ENCODE results near the gene ANKRD39.

GRCh38 chr2:96817882-96818281 is 39.9 kb downstream of the ANKRD39 start:
- no peak for TF ChIP-seq CTCF (IDR thresholded peaks at IDR 0.05)
- TF ChIP-seq POLR2A (IDR thresholded peaks at IDR 0.05): no peak

Measured in transverse colon (tissue), 3 donors.